GM19023 (cell line): ENCODE results near the gene PDIA2.

ENCODE experiments used
- ATAC-seq: cut with Tn5 transposase; IDR thresholded peaks from one replicate; pipeline ENCODE4 v1.9.1; 2021; ENCODE audit warnings: mild to moderate bottlenecking, moderate library complexity; ENCODE audit not compliant: unreplicated experiment

Gene PDIA2

DNA sequence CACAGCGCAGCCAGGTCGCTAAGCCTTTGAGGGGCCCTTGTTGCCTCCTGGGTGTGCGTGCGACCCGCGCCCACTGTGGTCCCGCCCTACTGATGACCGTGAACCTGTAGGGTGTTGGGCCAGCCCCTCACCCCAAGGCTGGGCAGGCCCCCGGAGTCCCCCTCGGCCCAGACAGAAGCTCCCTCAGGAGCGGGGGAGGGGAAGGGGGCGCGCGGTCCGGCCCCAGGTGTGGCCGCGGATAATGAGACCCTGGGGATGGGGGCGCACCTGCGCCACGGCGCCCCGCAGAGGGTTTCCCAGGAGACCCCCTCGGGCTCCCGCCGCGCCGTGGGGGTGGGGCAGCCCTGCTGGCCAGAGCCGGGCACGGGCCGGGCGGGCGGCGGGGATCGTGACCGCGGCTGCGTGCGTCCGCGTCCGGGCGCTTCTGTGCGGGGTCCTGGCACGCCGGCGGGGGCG lies 2.9 kb upstream of the PDIA2 start:
- ATAC-seq = no peak

DNA sequence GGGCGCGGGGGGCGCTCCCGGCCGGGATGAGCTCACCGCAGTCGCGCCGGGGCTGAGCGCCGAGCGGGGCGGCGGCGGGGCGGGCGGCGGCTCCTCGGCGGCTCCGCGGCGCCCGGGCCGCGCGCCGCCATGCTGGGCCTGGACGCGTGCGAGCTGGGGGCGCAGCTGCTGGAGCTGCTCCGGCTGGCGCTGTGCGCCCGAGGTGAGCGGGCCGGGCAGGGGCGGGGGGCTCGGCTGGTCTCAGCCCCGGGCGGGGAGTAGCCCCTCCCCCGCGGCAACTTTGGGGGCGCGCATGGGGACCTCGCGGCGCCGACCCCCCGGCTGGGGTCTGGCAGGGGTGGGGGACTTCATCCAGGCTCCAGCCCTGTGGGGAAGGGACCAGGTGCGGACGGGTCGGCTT lies 2.4 kb upstream of the PDIA2 start, which contains the start of gene ARHGDIG:
TSS of gene ARHGDIG (plus strand) at position 40 of the 400 bp plus-strand sequence. CDS start at position 130, 90 bp downstream.
- no peak for ATAC-seq

DNA sequence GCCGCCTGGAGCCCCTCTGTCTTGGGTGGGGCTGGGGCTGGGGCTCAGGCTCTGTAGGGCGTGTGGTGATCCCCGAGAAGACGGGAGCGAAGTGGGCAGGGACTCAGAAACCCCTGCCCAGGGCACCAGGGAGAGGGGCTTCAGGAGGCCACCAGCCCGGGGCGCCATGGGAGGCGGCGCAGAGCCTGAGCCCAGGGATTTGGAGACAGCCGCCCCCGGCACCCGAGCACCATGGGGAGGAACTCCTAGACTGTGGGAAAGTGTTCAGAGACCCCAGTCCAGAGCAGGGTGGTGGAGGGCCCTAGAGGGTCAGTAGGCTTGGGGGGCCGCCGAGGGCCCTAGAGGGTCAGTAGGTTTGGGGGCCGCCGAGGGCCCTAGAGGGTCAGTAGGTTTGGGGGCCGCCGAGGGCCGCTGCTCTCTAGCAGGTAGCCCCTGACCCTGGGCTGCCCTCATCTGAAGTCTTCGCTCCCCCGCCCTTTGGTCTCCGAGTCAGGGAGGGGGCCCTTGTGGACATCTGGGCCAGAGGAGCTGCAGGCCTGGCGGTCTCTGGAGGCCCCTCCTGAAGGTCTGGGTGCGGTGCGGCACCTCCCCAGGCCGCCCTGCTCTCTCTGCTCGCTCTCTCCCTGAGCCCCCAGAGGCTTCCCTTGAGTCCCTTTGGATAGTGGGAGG lies 1.8 kb upstream of the PDIA2 start:
- ATAC-seq = no peak

DNA sequence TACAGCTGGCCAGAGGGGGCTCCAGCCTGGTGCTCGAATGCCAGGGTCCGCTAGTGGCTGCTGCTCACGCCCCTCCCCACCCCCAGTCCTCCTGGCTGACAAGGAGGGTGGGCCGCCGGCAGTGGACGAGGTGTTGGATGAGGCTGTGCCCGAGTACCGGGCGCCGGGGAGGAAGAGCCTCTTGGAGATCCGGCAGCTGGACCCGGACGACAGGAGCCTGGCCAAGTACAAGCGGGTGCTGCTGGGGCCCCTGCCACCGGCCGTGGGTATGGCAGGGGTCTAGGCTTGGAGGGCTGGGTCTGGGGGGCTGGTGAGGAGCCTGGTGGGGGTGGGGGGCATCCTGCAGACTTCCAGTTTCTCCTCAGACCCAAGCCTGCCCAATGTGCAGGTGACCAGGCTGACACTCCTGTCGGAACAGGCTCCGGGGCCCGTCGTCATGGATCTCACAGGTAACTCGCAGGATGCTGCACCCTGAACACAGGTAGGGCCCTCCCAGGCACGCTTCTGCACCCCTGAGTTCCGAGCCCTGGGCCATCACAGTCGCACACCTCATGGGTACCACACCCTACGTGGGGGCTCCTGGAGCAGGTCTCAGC lies 1.2 kb upstream of the PDIA2 start:
- no peak for ATAC-seq

DNA sequence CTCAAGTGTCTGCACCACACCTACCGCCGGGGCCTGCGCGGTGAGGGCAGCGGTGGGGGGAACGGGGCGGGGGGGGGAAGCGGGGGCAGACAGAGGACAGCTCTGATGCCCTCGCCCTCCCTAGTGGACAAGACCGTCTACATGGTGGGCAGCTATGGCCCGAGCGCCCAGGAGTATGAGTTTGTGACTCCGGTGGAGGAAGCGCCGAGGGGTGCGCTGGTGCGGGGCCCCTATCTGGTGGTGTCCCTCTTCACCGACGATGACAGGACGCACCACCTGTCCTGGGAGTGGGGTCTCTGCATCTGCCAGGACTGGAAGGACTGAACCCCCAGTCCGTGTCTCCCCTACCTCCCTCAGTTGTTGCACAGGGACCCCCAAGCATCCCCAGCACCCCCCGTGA lies 473 bp upstream of the PDIA2 start:
- no peak for ATAC-seq

DNA sequence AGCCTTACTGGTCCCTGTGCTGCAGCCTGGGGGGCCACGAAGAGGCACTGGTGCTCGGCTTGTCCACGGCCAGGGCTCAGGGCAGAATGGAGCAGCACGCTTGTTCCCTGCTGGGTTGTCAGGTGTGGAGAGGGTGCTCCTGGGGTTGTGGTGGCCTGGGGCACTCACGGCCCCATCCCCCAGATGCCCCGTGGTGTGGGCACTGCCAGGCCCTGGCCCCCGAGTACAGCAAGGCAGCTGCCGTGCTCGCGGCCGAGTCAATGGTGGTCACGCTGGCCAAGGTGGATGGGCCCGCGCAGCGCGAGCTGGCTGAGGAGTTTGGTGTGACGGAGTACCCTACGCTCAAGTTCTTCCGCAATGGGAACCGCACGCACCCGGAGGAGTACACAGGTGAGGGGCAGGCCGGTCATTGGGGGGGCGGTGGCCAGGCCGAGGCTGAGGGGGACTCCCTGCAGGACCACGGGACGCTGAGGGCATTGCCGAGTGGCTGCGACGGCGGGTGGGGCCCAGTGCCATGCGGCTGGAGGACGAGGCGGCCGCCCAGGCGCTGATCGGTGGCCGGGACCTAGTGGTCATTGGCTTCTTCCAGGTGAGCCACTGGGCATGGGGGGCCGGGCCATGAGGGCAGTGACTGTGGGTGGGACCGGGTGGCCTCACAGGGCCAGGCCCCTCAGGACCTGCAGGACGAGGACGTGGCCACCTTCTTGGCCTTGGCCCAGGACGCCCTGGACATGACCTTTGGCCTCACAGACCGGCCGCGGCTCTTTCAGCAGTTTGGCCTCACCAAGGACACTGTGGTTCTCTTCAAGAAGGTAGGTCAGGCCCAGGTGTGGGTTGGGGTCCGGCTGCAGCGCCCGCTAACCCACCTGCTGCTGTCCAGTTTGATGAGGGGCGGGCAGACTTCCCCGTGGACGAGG lies 1.5 kb downstream of the PDIA2 start:
- no peak for ATAC-seq

DNA sequence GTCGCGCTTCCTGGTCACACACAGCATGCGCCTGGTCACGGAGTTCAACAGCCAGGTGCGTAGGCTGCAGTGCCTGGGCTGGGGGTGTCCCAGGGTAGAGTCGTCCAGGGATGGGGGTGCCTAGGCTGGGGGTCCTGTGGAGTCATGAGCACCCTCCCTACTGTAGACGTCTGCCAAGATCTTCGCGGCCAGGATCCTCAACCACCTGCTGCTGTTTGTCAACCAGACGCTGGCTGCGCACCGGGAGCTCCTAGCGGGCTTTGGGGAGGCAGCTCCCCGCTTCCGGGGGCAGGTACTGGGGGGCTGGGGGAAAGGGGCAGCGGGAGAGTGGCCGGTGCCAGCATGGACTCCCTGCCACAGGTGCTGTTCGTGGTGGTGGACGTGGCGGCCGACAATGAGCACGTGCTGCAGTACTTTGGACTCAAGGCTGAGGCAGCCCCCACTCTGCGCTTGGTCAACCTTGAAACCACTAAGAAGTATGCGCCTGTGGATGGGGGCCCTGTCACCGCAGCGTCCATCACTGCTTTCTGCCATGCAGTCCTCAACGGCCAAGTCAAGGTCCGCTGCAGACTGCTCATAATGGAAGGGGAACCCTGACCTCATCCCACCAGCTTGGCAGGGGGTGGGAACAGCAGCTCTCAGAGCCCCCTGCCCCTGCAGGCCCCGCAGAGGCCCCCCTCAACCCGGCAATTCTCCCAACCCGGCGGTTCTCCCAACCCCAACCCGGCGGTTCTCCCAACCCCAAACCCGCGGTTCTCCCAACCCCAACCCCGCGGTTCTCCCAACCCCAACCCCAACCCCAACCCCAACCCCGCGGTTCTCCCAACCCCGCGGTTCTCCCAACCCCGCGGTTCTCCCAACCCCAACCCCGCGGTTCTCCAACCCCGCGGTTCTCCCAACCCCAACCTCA lies 2.4 kb downstream of the PDIA2 start:
- ATAC-seq = no peak

DNA sequence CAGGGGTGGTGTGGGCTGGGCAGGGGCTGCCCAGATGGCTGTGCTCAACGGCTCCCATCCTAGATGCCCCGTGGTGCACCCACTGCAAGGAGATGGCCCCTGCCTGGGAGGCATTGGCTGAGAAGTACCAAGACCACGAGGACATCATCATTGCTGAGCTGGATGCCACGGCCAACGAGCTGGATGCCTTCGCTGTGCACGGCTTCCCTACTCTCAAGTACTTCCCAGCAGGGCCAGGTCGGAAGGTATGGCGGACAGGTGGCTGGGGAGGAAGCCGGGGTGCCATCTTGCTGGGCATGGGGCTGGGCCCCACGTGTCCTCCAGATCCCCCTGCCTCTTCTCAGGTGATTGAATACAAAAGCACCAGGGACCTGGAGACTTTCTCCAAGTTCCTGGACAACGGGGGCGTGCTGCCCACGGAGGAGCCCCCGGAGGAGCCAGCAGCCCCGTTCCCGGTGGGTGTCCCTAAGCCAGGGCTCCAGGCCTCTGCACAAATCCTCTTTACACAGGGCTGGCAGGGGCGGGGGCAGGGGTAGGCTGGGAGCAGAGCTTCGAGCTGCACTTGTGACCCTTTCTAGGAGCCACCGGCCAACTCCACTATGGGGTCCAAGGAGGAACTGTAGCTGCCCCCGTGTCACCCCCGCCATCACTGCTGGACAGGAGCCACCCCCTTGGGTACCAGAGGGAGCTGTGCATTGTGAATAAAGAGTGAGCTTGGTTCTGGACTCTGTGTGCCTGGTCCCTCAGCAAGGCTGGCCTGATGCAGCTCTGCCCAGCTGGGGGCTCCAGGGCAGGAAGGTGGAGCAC lies 3.7 kb downstream of the PDIA2 start:
- no peak for ATAC-seq

DNA sequence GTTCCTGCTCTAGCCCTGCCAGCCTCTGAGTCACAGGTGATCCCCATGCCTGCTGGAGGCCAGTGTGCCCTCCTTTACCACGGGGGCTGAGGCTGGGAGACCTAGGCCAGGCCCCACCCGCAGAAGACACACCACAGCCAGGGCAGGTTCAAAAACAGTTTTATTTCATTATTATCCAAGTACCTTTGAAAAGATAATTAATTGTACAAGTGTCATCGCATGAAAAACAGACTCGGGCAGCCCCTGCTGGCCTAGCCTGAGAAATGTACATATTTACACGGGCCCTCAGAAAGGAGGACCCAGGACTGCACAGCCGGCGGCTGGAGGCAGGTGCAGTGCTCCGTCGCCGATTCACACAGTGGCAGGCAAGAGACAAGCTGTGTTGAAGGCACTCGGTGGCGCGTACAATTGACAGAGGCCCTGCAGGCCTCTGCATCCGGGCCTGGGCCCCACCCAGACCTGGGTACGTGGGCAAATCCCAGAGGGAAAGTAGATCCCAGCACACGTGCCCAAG lies 4.4 kb downstream of the PDIA2 start:
- no peak for ATAC-seq

DNA sequence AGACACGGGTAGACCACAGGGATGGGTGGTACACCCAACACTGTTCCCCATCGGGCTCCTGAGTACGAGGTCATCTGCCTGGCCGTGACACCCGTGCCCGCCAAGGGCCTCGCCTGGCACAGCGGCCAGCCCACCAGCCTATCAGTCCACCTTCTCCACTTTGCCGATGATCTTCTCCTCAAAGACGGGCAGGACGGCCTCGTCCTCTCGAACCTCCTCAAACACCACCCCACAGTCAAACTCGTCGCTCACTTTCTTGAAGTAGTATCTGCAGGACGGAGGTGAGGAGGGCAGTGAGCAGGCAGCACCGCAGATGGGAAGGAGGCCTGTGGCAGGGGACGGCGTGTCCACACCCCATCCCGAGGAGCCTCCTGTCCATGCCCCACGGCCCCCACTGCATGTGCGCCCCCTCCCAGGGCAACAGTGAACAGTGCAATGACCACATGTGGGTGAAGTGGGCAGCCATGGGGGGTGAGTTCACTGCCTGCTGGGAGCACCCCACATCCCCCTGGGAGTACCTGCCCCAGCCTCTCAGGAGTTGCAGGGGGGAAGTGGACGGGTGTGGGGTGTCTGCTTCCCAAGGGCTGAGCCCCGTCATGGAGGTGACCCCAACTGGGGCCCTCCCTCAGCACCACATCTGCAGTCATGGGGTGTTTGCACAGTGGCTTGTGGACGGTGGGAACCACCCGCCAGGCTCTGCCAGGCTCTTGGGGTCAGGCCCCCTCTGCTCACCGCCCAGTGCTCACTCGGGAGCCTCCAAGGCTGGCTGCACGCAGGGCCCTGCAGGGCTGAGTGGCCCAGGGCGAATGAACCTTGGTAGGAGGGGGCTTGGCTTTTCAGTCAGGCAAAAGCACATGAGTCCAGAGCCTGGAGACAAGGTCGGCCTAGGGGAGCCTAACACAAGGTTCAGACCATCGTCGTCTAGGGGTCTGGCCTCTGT lies 5.3 kb downstream of the PDIA2 start:
- no peak for ATAC-seq

DNA sequence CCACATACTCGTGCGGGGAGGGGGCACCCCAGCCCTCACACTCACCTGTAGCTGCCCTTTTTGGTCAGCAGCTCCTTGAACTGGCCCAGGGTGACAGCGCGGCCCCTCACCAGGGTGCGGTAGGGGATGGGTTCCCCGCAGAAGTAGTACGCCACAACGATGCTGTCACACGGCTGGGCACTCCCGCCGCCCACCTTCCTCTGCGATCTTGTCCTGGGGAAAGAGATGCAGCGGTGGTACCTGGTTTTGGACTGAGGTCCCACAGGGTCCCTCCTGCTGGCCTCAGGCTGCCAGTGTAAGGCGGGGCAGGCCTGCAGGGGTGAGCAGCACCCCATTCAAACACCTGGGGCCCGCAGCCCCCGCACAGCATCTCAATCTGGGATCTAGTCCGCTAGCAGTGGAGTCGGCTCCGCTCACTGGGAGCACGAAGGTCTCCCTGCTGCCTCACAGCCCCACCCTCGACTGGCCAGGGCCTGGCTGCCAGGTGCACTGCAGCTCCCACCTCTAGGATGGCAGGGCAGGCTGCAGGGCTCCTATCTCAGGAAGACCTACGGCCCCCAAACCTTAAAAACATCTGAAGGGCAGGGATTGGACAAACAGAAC lies 6.5 kb downstream of the PDIA2 start:
- no peak for ATAC-seq

DNA sequence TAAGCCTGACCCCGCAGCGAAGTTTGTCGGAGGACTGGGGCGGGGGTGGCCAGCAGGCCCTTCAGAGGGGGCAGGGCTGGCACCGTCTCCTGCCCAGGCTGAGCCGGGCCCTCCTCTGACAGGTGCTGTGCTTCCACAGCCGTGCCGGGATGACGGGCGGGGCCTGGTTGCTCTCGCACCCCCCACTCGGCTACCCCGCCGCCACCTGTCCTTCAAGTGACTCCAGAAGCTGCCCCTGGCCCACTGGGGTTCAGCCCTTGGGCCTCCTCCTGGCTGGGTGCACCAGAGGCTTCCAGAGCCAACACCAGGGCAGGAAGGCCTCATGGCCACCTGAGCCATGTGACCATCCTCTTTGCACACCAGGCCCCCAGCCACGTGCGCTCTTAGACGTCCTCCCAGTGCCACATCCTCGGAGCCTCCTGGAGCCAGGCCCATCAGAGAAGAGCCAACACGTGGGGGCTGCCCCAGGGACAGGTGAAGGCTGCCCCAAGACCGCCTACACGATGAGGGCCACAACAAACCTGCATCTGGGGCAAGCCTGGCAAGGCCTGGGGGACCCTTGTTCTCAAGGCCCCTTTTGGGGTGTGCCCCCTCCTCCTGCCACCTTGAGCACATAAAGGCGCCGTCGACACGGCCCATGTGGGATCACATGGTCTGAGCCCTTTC lies 7.2 kb downstream of the PDIA2 start:
- no peak for ATAC-seq

DNA sequence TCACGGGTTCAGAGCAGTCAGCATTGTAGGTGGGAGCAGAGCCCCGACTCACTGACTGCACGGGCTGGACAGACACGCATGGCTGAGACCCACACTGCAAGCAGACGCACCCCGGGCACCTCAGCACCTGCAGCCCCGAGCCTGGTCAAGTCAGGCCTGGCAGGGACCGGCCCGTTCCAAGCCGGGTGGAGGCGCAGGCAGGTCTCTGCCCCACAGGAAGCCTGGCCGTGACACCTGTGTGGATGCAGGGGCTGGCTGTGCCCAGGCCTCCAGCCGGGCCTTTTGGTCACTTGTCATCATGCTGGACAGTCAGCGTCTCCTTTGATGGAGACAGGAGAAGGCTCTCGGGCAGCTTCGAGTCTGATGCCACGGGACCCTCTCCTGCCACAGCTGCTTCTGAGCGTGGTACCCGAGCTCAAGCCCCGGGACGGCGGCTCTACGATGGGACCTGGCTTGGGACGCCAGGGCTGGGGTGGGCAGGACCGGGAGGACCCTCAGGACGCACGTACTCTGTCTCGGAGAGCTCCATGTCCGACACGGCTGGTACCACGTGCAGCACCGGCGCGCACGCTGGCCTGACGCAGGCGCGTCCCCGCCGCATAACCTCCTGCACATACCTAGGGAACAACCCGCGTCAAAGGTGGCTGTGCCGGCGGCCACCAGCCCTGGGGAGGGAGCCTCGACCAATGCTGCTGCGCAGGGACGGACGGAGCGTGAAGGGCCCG lies 7.9 kb downstream of the PDIA2 start:
- ATAC-seq = no peak

DNA sequence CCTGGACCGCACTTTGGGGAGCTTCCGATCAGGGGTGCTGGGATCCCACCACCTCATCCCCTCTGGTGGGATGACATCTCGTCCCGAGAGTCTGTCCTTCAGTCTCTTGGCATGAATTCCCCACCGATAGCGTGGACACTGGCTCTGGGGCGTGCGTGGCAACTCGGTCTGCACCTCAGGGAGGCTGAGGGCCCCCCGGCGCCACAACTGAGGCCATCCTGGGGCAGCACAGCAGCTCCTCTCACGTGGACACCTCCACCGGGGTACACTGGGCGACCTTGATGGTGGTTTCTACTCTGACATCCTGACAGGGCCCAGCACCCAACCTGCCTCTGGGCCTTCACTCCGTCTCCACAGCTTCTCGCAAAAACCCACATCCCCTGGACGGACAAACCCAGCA lies 8.6 kb downstream of the PDIA2 start:
- ATAC-seq = no peak

DNA sequence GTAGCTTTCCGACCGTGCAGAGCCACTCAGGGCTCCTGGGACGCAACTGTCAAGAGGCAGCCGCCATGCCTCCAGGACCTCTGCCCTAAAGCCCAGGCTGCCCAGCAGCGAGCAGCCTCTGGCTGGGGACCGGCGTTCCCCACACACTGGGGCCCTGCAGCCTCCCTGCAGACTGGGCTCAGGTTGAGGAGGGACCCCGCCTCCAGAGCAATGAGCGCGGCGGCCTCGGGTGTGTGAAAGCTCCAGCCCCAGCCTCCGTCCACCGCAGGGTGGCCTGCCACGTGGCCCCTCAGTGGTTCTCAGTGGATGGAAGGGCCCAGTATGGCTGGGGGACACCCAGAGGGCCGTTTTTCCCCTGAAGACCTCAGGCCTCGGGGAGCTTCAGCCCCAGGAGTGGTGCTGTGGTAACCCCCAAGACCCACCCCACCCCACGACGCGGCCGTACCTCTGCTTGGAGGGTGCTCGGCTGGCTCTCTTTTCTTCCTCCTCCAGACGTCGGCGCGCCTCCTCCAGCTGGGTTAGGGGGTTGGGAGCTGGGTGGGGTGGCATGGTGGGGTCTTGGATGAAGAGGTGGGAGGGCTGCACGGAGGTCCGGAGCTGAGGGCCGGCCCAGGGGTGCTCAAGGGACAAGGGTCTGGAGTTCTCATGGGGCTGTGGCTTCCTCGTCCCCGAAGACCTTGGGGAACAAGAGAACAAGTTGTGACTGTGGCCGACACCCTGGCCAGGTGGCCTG lies 10.2 kb downstream of the PDIA2 start:
- ATAC-seq = no peak

DNA sequence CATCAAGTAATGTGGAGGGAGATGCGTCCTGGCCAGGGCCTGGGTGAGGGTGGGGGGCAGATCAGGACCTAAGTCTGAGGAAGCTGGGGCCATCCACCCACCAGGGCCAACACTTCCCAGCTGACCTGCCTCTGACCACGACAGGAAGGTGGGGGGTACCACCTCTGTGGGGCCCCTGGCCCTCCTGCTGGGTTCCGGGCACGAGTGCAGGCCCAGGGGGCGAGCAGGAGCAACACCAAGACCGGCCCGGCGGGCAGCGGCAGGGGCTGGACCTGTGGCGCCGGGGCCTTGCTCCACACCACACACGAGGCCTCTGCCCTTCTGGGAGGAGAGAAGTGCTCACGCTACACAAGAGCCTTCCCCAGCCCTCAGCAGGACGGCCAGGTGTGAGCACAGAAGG lies 13.3 kb downstream of the PDIA2 start:
- no peak for ATAC-seq
